Endothelial cell of umbilical vein (primary cell): ENCODE measurements around the gene CFAP61. TPM values are rescaled to one million over a fixed set of nuclear protein-coding genes. Genes with fewer than 3 reads are reported as not detected.

ENCODE experiments used
- BruUV-seq: library from RNA; stranded (reverse); fragments of 400-500 nt; replicated peaks from 2 replicates; lab custom pipeline; 2021; lab: Mats Ljungman, UMichigan
- CTCF ChIA-PET: fragments of 300-600, 350-600 bp; sonication (Branson Sonifier 250); formaldehyde crosslinking; loops from one replicate; lab custom pipeline; 2021; ENCODE audit warnings: antibody characterized with exemption, inconsistent platforms; lab: Charles Lee
- POLR2A ChIA-PET: fragments of 300-600, 350-600 bp; sonication (Branson Sonifier 250); formaldehyde crosslinking; loops from one replicate; lab custom pipeline; 2021; ENCODE audit warnings: antibody characterized with exemption, inconsistent platforms; lab: Charles Lee
- DNase-seq: peaks from one replicate; pipeline ENCODE4 v3.0.0-alpha.2; 2011; ENCODE audit warnings: low read depth, low spot score
- FAIRE-seq: peaks from 2 replicates; lab custom pipeline; 2011; peaks lifted over from hg19 to GRCh38; lab: Jason Lieb, UNC
- H2AFZ ChIP-seq: 2 replicates; pipeline ENCODE4 v1.6.0; 2012; ENCODE audit warnings: low read depth, low read length, control low read depth, inconsistent platforms
- H3K27ac ChIP-seq: 2 replicates; pipeline ENCODE4 v1.5.1; 2011; ENCODE audit warnings: low read depth, mild to moderate bottlenecking, control low read depth, low read length, moderate library complexity; ENCODE audit not compliant: insufficient read depth
- H3K27me3 ChIP-seq, 2 experiments: 2 replicates each; pipeline versions ENCODE4 v1.6.0 to v1.6.1; 2011; ENCODE audit warnings: low read length in 2 of 2, mixed read lengths in 1 of 2; ENCODE audit not compliant: control insufficient read depth in 2 of 2, insufficient read depth in 2 of 2
- H3K36me3 ChIP-seq, 2 experiments: 2 replicates in 1 of 2; 3 replicates in 1 of 2; pipeline ENCODE4 v1.5.1; 2011; ENCODE audit warnings: low read length in 2 of 2, mild to moderate bottlenecking in 1 of 2, moderate library complexity in 1 of 2; ENCODE audit not compliant: control insufficient read depth in 2 of 2, insufficient read depth in 2 of 2; ENCODE audit errors: extremely low read depth in 1 of 2
- H3K4me1 ChIP-seq: 3 replicates; pipeline ENCODE4 v1.5.1; 2011; ENCODE audit warnings: mild to moderate bottlenecking, low read length; ENCODE audit not compliant: control insufficient read depth, insufficient read depth; ENCODE audit errors: extremely low read depth
- H3K4me2 ChIP-seq: 2 replicates; pipeline ENCODE4 v1.6.1; 2011; ENCODE audit warnings: low read length, control low read depth, mixed read lengths; ENCODE audit not compliant: insufficient read depth
- H3K4me3 ChIP-seq, 3 experiments: fragments of 200-600 bp in 1 of 3; sonication (generic), shearing (Covaris generic) in 1 of 3; replicated peaks in 1 of 3; 2 replicates each; pipeline ENCODE4 v1.5.1; 2011 to 2016; ENCODE audit warnings: control low read depth in 3 of 3, low read length in 3 of 3, mild to moderate bottlenecking in 2 of 3, inconsistent platforms in 1 of 3, low read depth in 1 of 3, moderate library complexity in 1 of 3; ENCODE audit not compliant: insufficient read depth in 1 of 3
- H3K79me2 ChIP-seq: 2 replicates; pipeline ENCODE4 v1.6.0; 2012; ENCODE audit warnings: low read length, inconsistent platforms; ENCODE audit not compliant: control insufficient read depth, insufficient read depth
- H3K9ac ChIP-seq: replicated peaks from 2 replicates; pipeline ENCODE3; 2011; ENCODE audit warnings: low read length, control low read depth; ENCODE audit not compliant: insufficient read depth; ENCODE audit errors: extremely low read depth
- H3K9me1 ChIP-seq: replicated peaks from 3 replicates; pipeline ENCODE4 v1.6.0; 2011; ENCODE audit warnings: mild to moderate bottlenecking, low read length; ENCODE audit not compliant: control insufficient read depth, insufficient read depth; ENCODE audit errors: extremely low read depth
- H3K9me3 ChIP-seq: replicated peaks from 2 replicates; pipeline ENCODE4 v1.5.1; 2012; ENCODE audit warnings: low read length, inconsistent platforms; ENCODE audit not compliant: control insufficient read depth, insufficient read depth
- H4K20me1 ChIP-seq: replicated peaks from 2 replicates; pipeline ENCODE3; 2011; ENCODE audit warnings: mild to moderate bottlenecking, low read length; ENCODE audit not compliant: control insufficient read depth, insufficient read depth; ENCODE audit errors: extremely low read depth
- CTCF ChIP-seq, 2 donors: IDR thresholded peaks; 1 replicate in 1 of 2; 2 replicates in 1 of 2; pipeline ENCODE4 v1.5.1; 2011; ENCODE audit warnings: low read length in 2 of 2, mild to moderate bottlenecking in 2 of 2, moderate library complexity in 2 of 2, control low read depth in 1 of 2, inconsistent platforms in 1 of 2, low read depth in 1 of 2; ENCODE audit not compliant: insufficient read depth in 1 of 2; ENCODE audit errors: extremely low read depth in 1 of 2
- EZH2 ChIP-seq: IDR thresholded peaks from 2 replicates; pipeline ENCODE4 v1.6.1; 2012; ENCODE audit warnings: borderline replicate concordance, low read depth, mild to moderate bottlenecking, moderate library complexity, low read length, inconsistent platforms; ENCODE audit not compliant: severe bottlenecking
- FOS ChIP-seq: IDR thresholded peaks from 2 replicates; pipeline ENCODE4 v1.6.1; 2011; ENCODE audit warnings: mild to moderate bottlenecking, low read length, moderate library complexity, borderline replicate concordance; ENCODE audit not compliant: insufficient read depth
- JUN ChIP-seq: IDR thresholded peaks from 2 replicates; pipeline ENCODE4 v1.6.1; 2011; ENCODE audit warnings: borderline replicate concordance, low read depth; ENCODE audit not compliant: insufficient read length, insufficient read depth
- MAX ChIP-seq: IDR thresholded peaks from 2 replicates; pipeline ENCODE4 v1.6.1; 2011; ENCODE audit not compliant: insufficient read depth, insufficient read length
- MYC ChIP-seq: IDR thresholded peaks from one replicate; pipeline ENCODE4 v1.6.1; 2011; ENCODE audit warnings: mild to moderate bottlenecking, low read depth, low read length
- POLR2A ChIP-seq: IDR thresholded peaks from 2 replicates; pipeline ENCODE4 v1.6.1; 2012; ENCODE audit warnings: low read depth, mild to moderate bottlenecking, control low read depth, low read length
- POLR2AphosphoS5 ChIP-seq: IDR thresholded peaks from 2 replicates; pipeline ENCODE4 v1.6.1; 2012; ENCODE audit warnings: low read depth, mild to moderate bottlenecking, control low read depth, low read length, moderate library complexity; ENCODE audit not compliant: insufficient read depth
- dilution Hi-C: fragments of 300-500 bp; cut with MboI; formaldehyde crosslinking; loops from one replicate; pipeline ENCODE4 v1.15.0; 2019; ENCODE audit warnings: low sequenced_read_pairs; ENCODE audit not compliant: extremely low pct_ligation_motif_present
- intact Hi-C: fragments of 100-400 bp; cut with micrococcal nuclease; formaldehyde crosslinking; loops from one replicate; pipeline ENCODE4 v1.10.0; 2022
- polyA plus RNA-seq, 4 experiments: library from polyadenylated mRNA; depleted of rRNA in 3 of 4; stranded (reverse) in 3 of 4; unstranded in 1 of 4; fragments of >200 nt; gene quantifications; 2 replicates each; pipeline versions ENCODE4 v1.2.1 to v1.2.3, GENCODE V29; 2011 to 2012; ENCODE audit warnings: missing spikeins in 1 of 4
- total RNA-seq: library from RNA; stranded (reverse); gene quantifications from 2 replicates; pipeline ENCODE4 v1.2.3, GENCODE V29; 2021

The CFAP61 gene
- total and polyA plus RNA-seq, 2 donors (not counting 3 experiments of a cell fraction or from before 2014, with no cell fraction given), result not detected

GRCh38 chr20:20138301-20139064 is 86.2 kb downstream of the CFAP61 start:
- Histone ChIP-seq H3K9me1 (no peaks in the 10 kb centered on the region), H3K9me3 (no peaks in the 10 kb centered on the region), H2AFZ (no peak overlapping the region), H3K36me3 (no peaks in the 10 kb centered on the region), H3K27ac (no peak overlapping the region), H3K27me3 (no peaks in the 10 kb centered on the region), H3K4me3 (no peak overlapping the region), H3K9ac (no peak overlapping the region), H3K79me2 (no peaks in the 10 kb centered on the region), H3K4me1 (peaks cover 6% of the 10 kb centered on the region), H4K20me1 (no peaks in the 10 kb centered on the region), H3K4me2 (no peak overlapping the region)
- BruUV-seq, result no TSS peak
- ChIA-PET CTCF (no interaction called here), POLR2A (no interaction called here)
- DNase-seq, result no peak
- dilution Hi-C loops, result no loop called here
- FAIRE-seq, result no peak
- TF ChIP-seq JUN (no peak), CTCF (IDR thresholded peaks at IDR 0.05; ENCODE audit: extremely low read depth in 1 of 2, insufficient read depth in 1 of 2, low read depth in 1 of 2, low read length in 2 of 2) (no peak), EZH2 (no peak), MAX (no peak), POLR2A (no peak), FOS (no peak), MYC (no peak), POLR2AphosphoS5 (no peak)
- intact Hi-C loops, result loop anchor here (10.0 kb wide), 1 partner anchor 54 kb away; no protein-coding TSS in a partner anchor
